ENCODE results near the gene EFNA5.

Gene EFNA5

DNA sequence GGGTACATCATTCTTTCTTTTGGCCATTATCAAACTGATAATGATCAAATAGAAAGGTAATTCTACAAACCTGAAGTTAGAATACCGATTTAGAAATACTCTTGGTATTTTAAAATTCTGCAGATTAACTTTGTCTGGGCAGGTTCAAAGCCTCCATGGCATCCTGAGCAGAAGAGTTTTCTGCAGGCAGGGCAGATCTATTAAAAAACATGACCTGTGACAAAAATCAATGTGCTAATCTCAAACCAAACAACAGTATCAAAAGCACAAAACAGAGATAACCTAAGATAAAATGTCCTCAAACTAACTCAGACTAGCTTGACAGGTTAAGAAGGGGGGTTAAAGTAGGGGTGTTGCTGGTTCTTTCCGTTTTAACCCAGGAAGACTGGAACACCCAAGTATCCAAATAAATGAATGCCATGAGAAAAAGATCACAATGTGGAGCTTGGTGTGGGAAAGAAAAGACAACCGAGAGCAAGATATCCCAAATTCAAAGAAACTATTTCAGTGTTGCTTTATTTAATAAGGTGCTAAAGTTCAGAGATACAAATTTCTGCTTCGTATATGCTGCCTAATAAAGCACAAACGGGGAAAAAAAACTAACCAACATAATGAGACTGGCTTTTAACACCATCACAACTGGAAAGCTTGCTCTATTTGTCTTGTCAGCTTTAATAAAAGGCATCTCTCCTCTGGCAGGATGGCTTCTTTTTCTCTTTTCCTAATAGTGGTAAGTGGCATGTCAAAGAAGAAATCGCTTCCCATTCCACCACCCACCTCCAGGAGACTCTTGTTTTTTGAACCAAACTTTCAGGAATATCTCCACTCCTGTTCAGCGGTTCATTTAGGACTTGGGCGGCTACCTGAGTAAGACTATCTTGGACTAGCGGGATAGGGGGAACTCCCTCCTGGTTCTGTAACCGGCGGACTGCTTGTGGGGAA lies 2.3 kb downstream of the EFNA5 start:
- no peak for DNase-seq (ENCODE audit: extremely low read depth, low read depth)
- TF ChIP-seq CTCF (IDR thresholded peaks at IDR 0.05; ENCODE audit: low read depth, low read length), result no peak

GRCh38 chr5:107666051-107666655 lies 4.6 kb downstream of the EFNA5 start:
- no peak for TF ChIP-seq CTCF (IDR thresholded peaks at IDR 0.05; ENCODE audit: low read depth, low read length)
- DNase-seq (ENCODE audit: extremely low read depth, low read depth), result no peak

- TF ChIP-seq CTCF (IDR thresholded peaks at IDR 0.05; ENCODE audit: low read depth, low read length), result no peak
- DNase-seq (ENCODE audit: extremely low read depth, low read depth), result no peak
These were observed 5.6 kb downstream of the EFNA5 start for GRCh38 chr5:107665036-107665570.

DNA sequence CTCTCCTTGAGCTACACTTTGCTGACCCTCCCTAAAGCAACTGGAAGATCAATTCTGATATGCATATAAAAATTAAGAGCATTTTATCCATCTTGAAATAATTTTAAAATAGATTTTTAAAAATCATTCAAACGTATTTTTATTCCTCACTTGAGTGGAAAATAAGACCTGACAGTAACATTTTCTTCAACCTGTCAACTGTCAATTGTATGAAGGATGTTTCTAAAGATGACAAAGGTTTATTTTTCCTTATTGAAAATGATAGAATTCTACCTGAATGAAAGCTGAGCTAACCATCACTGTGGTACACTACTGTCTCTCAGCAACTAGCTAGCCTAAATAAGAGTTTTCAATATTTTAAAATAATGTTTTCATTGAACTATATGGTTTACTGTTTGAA lies 7.0 kb downstream of the EFNA5 start:
- no peak for DNase-seq (ENCODE audit: extremely low read depth, low read depth)
- no peak for TF ChIP-seq CTCF (IDR thresholded peaks at IDR 0.05; ENCODE audit: low read depth, low read length)

DNA sequence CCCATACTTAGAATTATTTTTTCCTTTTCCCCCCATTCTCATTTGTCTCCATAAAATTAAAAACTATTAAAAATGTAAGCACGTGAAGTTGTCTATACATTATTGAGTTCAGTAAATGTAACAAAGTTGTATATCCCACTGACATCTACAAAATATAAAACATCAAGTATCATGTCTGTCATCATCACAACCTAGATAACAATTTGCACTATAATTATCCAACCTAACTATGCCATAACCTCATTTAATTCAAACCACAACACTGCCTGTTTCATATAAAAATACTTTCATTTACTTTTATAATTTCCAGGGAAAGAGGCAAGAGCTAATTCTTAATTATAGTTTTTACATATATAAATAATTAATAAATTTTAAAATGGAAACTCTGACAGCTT lies 9.1 kb downstream of the EFNA5 start:
- DNase-seq (ENCODE audit: extremely low read depth, low read depth), result no peak

GRCh38 chr5:107661038-107661649 lies 9.6 kb downstream of the EFNA5 start:
- DNase-seq (ENCODE audit: extremely low read depth, low read depth), result no peak
- TF ChIP-seq CTCF (IDR thresholded peaks at IDR 0.05; ENCODE audit: low read depth, low read length), result no peak

More for the DNA sequence above, 9.1 kb downstream of the EFNA5 start:
- no peak for TF ChIP-seq CTCF (IDR thresholded peaks at IDR 0.05; ENCODE audit: low read depth, low read length)

Measured in AG09319 (cell line).